GM18909 (cell line): Measurements from ENCODE around the gene TAS2R8.
"Not testable (repeated sequence)": the region's sequence is repeated elsewhere in the genome, so short reads cannot be mapped to it uniquely, and the experiment has no call there.

ENCODE experiments used
- ATAC-seq: cut with Tn5 transposase; IDR thresholded peaks from one replicate; pipeline ENCODE4 v1.9.1; 2021; ENCODE audit warnings: mild to moderate bottlenecking; ENCODE audit not compliant: unreplicated experiment, poor library complexity

The TAS2R8 gene, protein sequence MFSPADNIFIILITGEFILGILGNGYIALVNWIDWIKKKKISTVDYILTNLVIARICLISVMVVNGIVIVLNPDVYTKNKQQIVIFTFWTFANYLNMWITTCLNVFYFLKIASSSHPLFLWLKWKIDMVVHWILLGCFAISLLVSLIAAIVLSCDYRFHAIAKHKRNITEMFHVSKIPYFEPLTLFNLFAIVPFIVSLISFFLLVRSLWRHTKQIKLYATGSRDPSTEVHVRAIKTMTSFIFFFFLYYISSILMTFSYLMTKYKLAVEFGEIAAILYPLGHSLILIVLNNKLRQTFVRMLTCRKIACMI

DNA sequence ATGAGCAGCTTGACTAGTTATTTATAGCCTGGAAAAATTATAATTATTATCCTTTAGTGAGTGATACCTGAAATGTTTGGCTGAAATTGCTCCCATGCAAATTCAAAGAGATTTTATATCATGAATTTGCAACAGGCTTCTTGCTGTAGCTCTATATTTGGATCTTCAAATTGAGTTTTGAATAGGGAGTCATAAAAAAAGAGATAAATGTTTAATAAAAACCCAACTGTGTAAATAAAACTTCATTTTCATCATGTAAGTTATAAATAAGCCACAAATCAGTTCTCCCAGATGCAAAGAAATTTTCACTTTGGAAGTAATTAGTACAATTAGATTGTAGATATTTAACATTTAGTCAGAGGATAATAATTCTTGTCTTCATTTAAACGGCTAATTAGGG is at the start of gene TAS2R8:
Gene TAS2R8, minus strand, starts transcription at position 101 of the 400 bp plus-strand sequence. CDS start 306 bp downstream, outside the sequence.
- ATAC-seq: no peak

DNA sequence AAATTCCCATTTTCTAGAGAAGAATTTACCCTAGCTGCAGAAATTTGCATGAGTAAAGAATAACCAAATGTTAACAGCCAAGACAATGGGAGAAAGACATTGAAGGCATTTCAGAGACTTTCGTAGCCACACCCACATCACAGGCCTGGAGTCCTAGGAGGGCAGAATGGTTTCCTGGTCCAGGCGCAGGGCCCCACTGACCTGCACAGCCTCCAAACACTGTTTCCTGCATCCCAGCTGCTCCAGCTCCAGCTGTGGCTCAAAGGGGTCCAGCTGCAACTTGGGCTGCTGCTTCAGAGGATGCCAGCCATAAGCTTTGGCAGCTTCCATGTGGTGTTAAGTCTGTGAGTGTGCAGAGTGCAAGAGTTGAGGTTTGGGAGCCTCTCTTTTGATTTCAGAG is 48.7 kb upstream of the TAS2R8 start:
- ATAC-seq: no peak

DNA sequence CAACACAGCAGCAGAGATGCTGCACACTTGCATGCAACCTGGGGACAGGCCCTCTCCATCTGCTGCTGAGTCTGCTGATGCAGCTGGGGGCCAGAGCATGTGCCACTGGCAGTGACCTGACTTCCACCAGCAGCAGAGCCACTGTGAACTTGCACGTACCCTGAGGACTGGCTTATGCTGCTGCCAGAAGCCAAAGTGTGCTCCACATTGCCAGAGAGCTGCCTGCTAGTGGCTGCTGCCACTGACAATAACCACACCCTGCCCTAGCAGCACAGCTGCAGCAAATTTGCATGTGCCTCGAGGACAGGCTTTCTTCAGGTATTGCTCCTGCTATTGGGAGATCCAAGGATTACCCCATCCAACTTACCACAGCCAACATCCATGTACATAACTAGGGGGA is 46.7 kb upstream of the TAS2R8 start:
- no peak for ATAC-seq

DNA sequence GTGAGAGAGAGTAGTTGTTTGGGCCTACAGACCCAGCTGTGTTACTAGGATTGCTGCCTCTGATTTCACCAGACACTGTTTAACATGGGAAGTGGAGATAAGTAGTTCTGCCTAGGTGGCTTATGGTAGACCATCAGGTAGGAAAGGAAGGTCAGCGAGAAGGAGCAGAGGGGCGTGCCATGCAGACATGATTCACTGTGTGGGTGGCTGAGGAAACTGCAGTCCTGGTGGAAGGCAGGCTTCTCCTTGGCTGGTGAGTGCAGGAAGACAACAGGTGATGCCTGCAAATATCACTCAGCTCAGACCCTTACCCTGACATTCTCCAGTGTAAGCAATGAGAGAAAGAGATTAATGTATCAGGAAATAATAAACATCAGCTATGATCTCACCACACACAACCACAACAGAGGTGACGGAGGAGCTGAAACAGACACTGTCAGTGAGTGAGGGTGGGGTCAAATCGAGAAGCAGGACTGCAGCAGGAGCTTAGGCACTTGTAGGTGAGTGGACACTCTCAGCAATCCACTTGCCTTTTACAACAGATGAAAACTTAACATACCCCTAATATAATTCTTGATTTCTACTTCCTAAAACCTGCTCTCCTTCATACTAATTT is 44.3 kb upstream of the TAS2R8 start:
- ATAC-seq: no peak

DNA sequence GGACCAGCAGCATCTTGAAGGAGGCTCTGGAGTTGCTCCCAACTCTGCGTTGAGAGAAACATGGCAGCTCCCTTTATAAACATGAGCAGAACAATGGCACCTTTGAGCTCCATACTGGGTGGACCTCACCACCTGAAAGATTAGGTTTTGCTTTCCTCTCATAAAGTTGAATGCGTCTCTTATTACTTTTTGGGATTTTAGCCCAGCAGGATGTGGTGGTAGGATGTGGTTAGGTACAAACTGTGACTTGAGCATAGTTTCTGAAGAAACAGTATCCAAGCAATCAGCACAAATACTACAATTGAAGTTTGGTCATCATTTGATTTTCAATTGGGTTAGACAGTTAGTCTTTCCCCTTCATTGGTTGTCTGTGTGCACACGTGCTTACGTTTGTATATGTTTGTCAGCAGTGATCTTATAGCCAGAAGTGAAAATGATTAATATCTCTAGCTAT is 42.4 kb upstream of the TAS2R8 start, which contains the start of gene PRR4:
Gene PRR4, minus strand, starts transcription at position 51 of the 454 bp plus-strand sequence. Its CDS starts 38 bp downstream, at position 13.
- no peak for ATAC-seq

DNA sequence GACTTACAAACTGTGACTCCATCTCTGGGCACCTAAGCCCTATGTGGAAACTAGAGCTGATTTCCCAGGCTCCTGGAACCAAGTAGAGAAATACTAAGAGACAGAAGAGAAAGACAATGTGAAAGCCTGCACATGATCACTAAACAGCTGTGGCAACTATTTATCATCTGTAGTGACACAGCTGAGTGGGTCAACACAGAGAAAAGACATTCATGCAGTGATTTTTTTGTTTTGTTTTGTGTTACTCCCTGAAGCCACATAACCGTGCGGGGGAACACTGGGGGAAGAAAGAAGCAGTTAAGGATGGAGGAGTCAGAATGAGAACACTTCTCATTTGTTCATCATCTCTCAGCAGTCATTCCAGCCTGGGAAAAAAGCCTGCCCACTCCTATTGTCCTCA is 40.7 kb upstream of the TAS2R8 start:
- no peak for ATAC-seq

DNA sequence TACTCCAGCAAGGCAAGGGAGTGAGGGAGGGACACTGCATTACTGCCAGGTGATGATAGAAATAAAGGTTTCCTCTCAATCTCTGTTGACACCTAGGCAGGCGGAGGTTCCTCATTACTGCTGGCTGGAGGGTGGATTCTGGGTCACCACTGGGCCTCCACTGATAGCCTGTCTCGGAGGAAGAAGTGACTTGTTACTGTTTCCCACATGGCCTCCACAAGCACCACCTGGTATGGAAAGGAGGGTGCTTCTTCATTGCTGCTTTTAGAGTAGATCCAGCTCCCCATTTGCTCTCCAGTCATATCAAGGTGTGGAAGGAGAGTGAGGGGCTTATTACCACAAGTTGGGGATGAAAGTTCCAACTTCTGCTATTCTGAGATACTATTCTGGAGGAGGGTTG is 35.8 kb upstream of the TAS2R8 start:
- no peak for ATAC-seq

DNA sequence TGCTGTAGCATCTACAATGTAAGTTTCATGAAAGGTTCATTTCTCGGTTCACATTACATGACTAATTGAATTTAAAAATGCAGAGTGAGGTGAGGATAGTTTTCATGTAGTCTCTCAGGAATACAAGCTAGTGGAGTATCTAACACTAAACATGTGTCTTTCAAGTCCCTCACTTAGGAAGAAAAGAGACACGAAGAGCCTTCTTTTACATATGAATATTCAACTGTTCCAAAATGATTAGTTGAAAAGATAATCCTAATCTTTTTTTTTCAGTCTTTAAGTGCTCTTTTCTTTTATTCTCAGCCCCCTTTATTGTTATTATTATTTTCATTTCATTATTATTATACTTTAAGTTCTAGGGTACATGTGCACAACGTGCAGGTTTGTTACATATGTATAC is 31.4 kb upstream of the TAS2R8 start:
- no peak for ATAC-seq

DNA sequence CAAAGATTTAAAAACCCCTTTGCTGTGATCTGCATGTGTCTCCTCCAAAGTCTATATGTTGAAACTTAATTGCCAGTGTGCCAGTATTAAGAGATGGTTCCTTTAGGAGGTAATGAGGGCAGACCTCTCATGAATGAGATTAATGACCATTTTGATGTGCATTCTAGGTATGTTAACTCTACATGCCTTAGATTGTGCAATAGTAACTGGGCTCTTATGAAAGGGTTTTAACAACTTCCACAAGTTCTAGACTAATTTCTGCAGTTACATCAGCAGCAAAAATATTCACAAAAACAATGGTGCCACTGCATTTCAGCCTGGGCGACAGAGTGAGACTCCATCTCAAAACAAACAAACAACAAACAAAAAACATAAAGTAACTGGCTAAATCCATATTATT is 22.9 kb upstream of the TAS2R8 start:
- ATAC-seq: no peak

DNA sequence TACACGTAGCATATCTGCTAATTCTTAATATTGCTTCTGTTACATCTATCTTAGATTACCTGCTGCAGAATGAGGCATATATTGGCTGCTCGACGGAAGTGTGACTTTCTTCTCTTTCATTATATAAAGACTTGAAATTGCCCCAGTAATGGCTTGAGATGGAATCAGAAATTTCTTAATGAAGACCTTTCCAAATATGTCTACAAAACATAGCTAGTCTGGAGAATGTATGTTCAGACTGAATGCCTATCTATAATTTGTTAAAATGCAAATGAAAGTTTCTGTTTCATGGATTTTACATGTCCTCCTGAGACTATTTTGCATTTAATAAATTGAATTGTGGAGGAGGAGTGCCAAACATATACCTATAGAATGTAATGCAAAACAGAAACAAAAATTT is 19.2 kb upstream of the TAS2R8 start, which contains the start of gene TAS2R10:
Gene TAS2R10, minus strand, starts transcription at position 101 of the 400 bp plus-strand sequence. Its CDS starts 89 bp downstream, at position 12.
- ATAC-seq: no peak

DNA sequence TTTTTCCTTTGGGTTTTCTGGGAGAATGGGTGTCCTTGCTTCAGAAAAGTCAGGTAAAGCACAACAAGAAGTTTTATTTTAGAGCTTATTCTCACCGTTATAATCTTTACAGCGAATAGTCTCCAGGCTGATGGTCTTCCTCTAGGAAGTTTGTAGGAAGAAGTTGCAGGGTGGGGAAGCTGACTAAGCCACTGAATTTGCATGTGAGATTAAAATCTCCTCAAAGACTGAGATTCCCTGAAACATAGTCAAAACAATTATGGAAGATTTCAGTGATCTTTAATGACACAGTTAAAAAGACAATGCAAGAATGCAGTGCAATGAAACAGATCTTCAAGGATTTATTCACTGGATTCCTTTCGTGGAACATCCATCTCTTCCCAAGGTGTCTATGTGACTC is 17.9 kb upstream of the TAS2R8 start:
- no peak for ATAC-seq

DNA sequence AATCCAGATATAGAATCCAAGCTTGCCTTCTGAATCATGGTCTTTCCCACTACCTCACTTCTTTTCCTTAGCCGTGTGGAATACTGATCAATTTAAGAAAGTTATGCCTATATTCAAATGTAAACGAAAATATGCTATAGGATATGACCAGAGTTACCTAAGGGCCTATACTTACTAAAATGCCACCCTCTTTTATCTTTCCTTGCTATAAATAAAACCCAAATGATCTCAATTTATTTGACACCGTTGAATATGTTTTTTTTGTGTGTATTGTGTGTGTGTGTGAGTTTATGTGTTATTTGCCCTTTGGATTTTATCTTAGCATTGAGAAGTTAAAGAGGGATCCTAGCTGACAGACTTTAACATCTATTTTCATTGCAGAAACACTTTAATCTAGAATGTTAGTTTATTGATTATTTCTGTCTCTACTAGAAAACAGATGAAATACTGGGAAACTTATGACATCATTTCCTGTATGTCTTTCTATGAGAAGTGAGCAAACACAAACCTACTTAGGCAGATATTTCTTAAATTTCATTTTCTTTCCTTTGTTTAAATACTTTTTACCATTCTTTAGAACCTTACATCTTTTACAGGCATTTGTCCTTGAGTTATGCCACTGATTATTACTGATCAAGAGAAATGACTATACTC is 4.9 kb upstream of the TAS2R8 start:
- no peak for ATAC-seq

DNA sequence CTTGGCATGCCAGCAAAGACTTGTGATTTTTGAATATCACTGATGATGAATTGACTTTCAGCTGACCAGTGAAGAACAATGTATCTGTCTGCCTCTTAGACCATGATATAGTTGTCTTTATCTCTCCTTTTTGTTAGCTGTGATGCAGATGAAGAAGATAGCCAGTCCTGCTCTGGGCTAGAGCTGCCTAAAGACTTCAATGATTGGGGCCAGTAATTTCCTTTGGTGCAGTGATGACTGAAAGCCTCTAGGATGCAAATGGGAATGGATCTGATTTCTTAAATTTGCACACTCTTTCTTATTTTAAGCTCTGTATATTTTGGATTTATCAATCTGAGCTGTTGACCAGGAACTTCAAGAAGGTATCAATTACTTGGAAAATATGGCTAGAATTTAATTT is 3.0 kb upstream of the TAS2R8 start, which contains the start of gene TAS2R9:
Gene TAS2R9, minus strand, starts transcription at position 101 of the 400 bp plus-strand sequence. Its CDS starts 93 bp downstream, at position 8.
- no peak for ATAC-seq

DNA sequence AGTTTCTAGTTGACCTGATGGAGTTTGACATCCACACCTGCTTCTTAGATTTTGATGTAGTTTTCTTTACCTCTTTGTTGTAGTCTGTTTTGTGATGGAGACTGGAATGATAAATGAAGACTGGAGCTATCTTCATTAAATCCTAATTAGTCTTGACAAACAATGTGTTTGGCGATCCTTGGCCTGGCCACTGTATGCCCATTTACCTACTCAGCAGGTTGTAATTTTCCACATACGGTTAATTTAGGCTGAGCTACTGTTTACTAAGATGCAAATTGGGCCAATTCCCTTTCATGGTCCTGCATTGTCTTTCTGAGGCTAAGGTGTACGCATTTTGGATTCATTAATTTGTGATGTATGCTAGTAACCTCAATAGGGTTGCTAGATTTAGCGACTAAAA is 4.5 kb downstream of the TAS2R8 start, which contains the start of gene TAS2R7:
Gene TAS2R7, minus strand, starts transcription at position 41 of the 400 bp plus-strand sequence. CDS start 57 bp downstream, outside the sequence.
- no peak for ATAC-seq

DNA sequence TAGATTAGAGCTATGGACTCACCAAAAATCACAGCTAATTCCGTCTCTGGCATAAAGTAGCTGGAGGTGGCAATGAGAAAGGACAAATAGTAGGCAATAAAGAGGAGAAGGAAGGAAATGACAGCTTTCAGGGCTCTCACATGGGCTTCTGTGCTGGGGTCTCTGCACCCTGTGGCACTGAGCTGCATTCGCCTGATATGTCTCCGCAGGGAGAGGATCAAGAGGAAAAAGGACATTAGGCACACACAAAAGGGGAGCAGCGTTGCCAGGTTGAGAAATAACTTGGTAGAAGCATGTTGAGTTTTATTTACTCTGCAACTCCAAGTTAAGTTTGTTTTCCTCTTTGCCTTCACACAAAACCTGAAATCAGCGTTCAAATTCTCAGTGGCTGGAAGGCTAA is 5.3 kb downstream of the TAS2R8 start:
- no peak for ATAC-seq

DNA sequence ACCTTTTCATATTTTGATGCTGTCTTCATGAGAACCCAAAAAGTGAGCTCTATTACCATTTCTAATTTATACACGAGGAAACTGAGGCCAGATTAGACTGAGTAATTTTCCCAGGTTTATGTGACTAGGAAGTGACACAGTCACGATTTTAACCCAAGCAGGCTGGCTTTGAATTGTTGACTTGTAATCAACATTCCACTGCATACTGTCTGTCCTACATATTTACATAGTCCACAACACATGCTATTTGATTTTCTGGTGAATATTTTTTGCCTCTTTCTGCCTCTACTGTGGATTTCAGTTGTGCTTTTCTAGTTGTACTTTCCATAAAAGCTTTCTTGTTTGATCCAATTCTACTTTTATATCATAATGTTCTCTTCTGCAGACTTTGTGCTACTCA is 12.9 kb downstream of the TAS2R8 start:
- ATAC-seq: no peak

DNA sequence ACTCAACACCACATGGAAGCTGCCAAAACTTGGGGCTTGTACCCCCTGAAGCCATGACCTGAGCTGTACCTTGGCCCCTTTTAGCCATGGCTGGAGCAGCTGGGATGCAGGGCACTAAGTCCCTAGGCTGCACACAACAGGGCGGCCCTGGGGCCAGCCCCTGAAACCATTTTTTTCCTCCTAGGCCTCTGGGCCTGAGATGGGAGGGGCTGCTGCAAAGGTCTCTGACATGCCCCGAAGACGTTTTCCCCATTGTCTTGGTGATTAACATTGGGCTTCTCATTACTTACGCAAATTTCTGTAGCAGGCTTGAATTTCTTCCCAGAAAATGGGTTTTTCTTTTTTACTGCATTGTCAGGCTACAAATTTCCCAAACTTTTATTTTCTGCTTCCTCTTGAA is 15.3 kb downstream of the TAS2R8 start:
- not testable (repeated sequence) for ATAC-seq

DNA sequence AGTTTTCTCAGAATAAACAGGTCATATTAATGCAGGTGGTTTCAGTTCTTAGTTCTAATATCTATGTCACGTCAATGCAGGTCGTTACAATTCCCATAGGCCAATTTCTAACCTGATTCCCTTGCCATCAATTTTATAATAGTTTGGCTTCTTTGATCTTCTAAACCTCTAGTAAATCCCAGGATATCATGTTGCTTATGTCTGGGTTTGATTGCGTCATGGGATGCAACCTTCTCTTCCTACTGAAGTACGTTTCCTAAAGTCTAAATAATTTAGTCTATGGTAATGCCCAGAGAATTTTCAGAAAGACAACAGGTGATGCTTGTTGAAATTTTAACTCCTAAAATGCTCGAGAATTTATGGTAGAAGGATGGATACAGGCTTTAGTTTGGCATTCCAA is 23.8 kb downstream of the TAS2R8 start:
- no peak for ATAC-seq

DNA sequence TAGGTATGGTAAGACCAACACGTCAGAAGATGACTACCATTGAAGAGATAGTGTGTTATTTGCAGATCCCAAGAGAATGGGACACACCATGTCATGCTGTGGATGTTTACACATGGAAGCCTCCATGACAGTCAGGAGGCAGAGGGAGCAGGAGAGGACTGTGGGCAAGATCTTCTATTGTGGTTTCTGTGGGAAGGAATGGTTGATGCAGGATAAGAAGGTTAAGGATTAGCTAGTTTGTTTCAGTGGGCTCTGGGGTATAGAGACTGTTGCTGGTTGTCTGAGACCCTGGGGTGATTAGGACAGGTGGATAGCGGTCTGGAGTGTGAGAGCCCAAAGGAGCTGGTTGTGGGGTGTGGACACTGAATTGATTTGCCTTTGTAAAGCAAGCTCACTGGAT is 28.0 kb downstream of the TAS2R8 start:
- no peak for ATAC-seq

DNA sequence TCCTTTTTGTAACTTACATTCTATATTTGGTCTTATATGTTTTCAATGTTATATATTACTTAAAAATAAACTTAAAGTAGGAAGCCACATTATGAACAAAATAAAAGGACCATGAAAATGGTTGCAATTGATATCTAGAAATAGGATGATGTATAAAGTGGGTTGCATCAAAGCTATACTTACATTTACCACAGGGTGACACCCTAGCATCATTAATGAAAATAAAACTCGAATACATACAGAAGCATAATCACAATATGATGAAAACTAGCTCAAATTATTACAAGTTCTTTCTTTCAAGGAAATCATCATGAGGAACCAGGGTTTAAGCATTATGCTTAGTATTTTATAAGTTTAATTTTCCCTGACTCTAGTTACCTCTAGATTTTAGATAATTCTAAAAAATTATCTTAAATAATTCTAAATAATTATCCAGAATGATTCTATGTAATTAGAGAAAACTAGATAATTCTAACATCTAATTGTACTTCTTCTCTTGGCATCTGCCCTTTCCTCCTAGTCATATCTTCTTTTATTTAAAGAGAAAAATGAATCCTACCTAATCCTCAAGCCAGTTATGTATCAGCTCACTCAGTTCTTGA is 35.9 kb downstream of the TAS2R8 start:
- no peak for ATAC-seq

DNA sequence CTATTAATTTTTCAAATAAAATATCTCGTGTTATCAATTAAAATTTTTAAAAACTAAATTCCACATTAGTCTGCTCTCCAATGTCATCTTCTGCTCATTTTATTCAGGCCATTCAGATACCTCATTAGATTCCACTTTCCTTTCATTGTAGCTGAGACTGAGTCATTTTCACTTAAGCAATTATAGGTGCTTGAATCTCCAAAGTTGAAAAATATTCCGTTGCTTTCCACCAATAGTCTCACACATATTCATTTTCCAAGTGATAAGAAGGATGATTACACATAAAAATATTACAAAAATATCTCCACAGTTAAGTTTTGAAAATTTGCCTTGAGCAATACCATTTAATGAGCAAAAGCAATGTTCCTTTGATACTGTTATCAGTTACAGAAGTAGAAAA is 47.4 kb downstream of the TAS2R8 start:
- no peak for ATAC-seq
